Measurements from ENCODE around the gene TEX52.
"Not testable (repeated sequence)": the region's sequence is repeated elsewhere in the genome, so short reads cannot be mapped to it uniquely, and the experiment has no call there.

The TEX52 gene

DNA sequence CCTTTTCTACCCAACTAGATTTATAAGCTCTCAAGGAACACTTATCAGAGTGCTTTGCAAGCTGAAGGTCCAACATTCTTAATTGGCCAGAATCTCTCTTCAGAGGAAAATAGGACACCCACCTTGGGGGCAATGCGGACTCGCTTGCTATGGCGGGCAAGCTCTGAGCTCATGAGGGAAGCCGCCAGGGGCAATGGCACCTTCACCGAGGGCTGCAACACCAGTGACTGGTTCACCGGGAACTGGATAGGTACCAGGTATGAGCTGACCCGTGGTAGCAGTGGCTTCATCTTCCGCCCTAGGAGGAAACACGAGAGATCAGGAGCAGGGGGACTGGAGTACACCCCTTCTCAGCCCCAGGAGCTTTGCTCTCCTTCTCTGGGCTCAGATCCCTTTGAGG is 7.4 kb upstream of the TEX52 start:
- no peak for DNase-seq (ENCODE audit: low spot score)

GRCh38 chr12:2863402-2863801 is 6.6 kb upstream of the TEX52 start:
- not testable (repeated sequence) for DNase-seq (ENCODE audit: low spot score)

DNA sequence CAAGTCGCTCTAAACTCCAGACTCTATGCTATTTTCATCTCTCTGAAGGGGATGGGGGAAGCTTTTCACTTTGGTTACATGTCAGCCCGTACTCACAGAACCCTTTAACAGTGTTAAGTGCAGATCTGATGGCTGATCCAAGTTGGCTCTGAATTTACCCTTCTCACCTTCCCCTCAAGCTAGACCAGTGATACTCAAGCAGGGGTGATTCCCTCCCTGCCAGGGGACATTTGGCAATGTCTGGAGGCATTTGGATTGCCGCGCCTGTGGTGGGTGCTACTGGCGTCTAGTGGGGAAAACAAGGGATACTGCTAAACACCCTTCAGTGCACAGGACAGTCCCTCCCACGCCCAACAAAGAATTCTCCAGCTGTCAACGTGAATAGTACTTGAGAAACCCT is 6.0 kb upstream of the TEX52 start:
- no peak for DNase-seq (ENCODE audit: low spot score)

DNA sequence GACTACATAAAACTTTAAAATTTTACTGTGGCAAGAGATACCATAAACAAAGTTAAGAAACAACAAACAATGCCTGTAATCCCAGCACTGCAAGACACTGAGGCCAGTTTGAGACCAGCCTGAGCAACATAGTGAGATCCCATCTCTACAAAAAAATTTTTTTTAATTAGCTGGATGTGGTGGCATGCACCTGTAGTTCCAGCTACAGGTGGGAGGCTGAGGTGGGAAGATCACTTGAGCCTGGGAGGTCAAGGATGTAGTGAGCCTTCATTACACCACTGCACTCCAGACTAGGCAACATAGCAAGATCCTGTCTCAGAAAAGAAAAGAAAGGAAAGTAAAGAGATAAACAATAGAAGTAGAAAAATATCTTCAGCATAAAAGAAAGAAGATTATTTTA is 3.3 kb upstream of the TEX52 start:
- no peak for DNase-seq (ENCODE audit: low spot score)

DNA sequence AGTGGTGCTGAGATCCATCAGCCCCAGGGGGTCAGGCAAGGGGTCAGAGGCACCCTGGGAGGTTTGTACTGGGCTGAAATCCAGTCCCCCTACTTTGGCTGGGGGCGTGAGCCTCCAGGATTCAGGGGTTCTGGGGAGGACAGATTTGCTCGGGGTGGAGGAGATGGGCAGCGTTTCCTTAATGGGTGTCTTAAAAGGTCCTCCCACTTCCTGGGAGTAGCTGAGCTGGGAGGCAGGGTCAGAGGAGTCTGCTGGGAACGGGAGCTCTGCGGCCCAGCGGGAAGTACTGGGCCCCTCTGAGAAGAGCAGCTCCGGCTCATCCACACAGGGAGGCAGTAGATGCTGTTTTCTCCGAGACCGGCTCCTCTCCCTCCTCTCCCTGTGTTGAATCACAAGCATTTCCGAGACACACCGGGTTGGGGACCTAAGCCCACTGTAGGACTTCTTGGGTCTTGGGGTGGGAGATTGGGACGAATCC is 2.1 kb upstream of the TEX52 start:
- no peak for DNase-seq (ENCODE audit: low spot score)

DNA sequence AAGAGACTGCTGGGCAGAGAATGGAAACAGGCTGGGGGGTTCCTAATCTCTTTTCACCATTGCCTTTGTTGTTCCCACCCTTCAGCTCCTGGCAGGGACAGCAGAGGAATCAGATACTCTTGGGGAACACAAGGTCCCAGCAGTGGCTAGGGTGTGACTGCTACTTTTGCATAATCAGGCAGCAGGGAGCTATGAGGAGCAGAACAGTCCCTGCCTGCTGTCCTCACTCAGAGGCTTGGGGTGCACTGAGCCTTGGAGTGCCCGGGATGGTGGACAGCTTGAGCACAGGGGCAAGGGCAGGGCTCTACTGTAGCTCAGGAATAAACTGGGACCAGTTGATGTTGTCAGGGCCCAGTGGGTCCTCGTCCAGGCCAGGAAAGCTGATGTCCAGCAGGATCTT is 1.5 kb upstream of the TEX52 start:
- DNase-seq (ENCODE audit: low spot score), result no peak

- DNase-seq (ENCODE audit: low spot score), result no peak
Observed at GRCh38 chr12:2857576-2857975, 737 bp upstream of the TEX52 start.

DNA sequence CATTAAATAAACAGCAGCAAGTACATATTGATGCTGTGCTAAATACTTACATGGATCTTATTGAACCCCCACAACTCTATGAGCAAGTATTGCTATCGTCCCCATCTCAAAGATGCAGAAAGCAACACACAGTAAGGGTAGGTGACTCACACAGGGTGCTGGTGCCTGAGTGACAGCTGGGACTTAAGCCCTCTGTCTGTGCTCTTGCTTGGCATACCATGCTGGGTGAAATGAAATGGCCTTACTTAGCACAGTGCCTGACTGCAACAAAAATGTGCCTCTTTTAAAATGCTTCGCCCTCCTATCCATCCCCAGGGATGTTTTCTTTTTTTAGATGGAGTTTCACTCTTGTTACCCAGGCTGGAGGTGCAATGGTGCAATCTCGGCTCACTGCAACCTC is 788 bp downstream of the TEX52 start:
- DNase-seq (ENCODE audit: low spot score), result no peak

DNA sequence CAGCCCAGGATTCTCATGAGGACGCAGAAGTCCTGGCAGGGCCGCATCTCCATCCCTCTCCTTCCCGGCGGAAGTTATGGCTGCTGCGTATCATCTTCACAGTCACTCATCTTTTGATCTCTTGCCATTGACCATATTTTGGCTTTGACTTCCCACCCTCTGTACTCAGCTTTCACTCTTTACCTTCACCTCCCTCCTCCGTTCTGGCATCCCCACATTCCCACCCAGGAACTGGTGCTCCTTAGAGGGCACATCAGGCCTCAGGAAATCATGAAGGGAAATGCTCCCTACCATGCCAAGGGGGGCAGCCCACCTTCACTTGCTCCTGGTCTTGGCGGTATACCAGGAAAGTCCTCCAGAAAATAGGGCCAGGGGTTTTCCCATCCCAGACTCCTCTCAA is 1.3 kb downstream of the TEX52 start:
- no peak for DNase-seq (ENCODE audit: low spot score)

GRCh38 chr12:2854669-2855453 is 2.0 kb downstream of the TEX52 start:
- no peak for DNase-seq (ENCODE audit: low spot score)

DNA sequence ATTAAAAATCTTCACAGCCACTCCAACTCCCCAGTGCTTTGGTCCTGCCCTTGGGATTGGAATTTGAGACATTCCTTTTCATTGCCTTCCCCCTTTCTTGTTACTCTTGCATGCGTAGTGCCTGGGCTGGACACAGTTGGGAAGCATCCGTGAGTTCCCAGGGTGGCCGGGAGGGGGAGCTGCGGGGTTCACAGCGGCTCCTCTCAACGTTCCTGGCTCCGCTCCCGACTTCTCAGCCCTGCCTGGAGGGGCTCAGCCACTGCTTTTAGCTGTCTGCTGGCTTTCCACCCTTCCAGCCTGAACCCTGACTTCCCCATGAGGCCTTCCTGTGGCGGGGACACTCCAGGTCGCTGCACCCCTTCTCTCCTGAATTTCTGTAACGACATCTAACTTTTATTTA is 3.2 kb downstream of the TEX52 start:
- DNase-seq (ENCODE audit: low spot score), result peak; percentile 90

- no peak for DNase-seq (ENCODE audit: low spot score)
Observed at GRCh38 chr12:2851931-2852330, 4.9 kb downstream of the TEX52 start.

DNA sequence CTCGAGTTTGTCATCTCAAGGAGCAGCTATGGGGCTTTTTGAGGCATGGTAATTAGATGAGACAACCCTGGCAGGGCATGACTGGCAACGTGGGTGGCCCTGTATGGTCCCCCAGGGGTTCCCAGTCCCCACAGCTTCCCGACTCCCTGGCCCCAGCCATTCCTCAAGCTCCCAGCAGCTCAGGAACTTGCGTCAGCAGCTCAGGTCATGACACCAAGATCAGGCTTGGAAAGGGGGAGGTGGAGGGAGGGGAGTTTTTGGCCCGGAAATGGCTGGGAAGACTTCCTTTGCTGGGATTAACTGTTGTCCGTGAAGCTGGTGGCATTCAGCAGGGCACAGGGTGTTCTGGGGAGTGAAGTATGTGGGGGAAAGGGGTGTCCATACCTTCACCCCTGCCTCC is 11.6 kb downstream of the TEX52 start:
- DNase-seq (ENCODE audit: low spot score), result no peak

- no peak for DNase-seq (ENCODE audit: low spot score)
Observed at GRCh38 chr12:2844786-2845185, 12.1 kb downstream of the TEX52 start.

DNA sequence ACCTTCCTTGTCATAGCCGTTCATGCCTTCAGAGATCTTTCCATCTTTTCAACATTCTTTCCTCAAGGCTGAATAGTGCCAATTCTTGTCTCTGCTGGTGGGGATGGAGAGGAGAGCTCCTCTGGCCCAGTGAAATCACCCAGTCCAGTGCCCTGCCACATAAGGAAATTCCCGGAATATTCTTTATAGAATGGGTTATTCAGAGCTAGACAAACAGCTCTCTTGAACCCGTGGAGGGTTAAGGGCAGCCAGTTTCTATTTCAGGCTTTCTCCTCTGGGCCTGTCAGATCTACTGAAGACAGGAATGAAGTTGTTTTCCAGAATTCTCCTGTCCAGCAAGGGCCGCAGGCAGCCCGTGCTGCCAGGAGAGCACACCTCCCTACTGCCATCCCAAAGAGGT is 13.9 kb downstream of the TEX52 start:
- no peak for DNase-seq (ENCODE audit: low spot score)

- no peak for DNase-seq (ENCODE audit: low spot score)
Observed at GRCh38 chr12:2841056-2841650, 15.7 kb downstream of the TEX52 start.

- no peak for DNase-seq (ENCODE audit: low spot score)
Observed at GRCh38 chr12:2836574-2836973, 20.3 kb downstream of the TEX52 start.

- no peak for DNase-seq (ENCODE audit: low spot score)
Observed at GRCh38 chr12:2835691-2836403, 21.0 kb downstream of the TEX52 start.

DNA sequence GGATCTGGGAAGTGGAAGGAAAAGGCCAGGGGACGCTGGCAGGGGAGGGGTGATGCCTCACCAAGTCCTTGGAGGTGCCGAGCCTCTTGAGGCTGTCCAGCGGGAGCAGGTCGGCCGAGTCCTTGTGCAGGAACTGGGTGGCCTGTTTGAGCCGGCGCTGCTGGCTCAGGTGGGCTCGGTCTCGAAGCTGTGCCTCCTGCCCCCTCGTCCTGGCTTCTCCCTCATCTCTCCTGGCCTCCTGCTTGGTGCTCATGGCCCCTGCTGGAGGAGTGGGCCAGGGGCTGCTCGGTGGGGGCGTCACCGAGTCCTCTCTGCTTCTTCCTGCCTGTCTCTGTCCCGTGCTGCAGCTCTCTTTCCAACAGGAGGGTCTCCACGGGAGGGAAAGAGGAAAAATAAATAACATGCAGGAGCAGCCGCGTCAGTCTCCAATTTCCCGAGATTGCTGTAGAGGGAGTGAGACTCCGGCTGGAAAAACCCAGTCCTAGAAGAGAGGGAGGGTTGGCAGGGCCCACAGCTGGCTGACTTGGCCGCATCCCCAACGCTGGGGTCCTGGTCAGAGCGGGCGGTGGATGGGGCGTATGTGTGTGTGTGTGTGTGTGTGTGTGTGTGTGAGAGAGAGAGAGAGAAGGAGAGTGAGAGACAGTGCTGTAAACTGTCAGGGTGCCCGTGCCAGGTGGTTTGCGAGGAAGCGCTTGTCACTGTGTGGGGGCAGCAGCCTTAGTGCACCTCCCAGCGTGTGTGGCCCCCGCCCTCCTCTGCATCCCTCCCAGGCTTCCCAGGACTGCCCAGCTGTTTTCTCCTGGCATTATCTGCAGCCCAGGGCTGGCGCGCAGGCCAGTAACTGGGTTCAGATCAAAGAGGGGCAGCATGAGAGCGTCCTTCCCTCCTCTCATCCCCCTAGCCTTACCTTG is 22.0 kb downstream of the TEX52 start, which contains the start of gene NRIP2:
NRIP2 (minus strand) TSS at position 455 of the 911 bp plus-strand sequence; CDS start at position 403, 52 bp downstream.
- DNase-seq (ENCODE audit: low spot score), result no peak

GRCh38 chr12:2833810-2834209 is 23.0 kb downstream of the TEX52 start:
- no peak for DNase-seq (ENCODE audit: low spot score)

- DNase-seq (ENCODE audit: low spot score), result no peak
Observed at GRCh38 chr12:2833327-2833726, 23.5 kb downstream of the TEX52 start.

DNA sequence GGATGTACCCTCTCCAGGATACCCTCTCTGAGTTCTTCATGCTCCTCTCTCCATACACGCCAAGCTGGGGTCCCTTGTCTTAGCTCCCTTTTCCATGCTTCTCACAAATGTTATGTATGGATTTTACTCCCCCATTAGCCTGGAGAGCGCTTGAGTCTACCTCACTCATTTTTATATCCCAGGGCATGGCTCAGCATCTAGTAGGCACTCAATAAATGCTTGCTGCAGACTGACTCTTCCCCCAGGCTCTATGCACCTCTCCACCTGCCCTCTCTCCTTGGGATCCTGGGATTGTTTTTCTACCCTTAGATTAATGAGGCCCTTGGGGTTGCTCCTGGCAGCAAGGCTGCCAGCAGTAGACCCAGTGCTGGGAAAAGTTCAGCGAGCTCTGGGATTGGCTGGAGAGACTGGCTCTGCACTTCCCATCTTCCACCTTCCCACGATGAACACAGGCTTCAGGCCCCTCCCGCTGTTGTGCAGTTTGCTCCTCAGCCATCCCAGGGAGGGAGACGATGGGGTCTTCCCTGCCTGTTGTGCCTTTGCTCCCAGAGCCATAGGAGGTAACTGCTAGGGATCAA is 24.2 kb downstream of the TEX52 start:
- no peak for DNase-seq (ENCODE audit: low spot score)

Data from HuH-7.5 (cell line).